ENCODE data around the gene RBPMS2. TPM values are rescaled to one million over a fixed set of nuclear protein-coding genes. Genes with fewer than 3 reads are reported as not detected.

RBPMS2 gene
- total and polyA plus RNA-seq, 2 of the 8 experiments (the other 6 are each of a cell fraction or from before 2014, with no cell fraction given) = 55.8 to 238 TPM

- DNase-seq (ENCODE audit: low read depth in 1 of 2, low spot score in 2 of 2) (no peak), FAIRE-seq (no peak)
- ChIA-PET POLR2A (ENCODE audit: partially characterized antibody) (interaction anchor here (0.7 to 3.6 kb wide), 11 partner anchors 10 to 74 kb away, joined by 3 to 19 read pairs (median 3); partner anchors contain the start of genes PIF1 and PLEKHO2), CTCF (ENCODE audit: partially characterized antibody) (interaction anchor here (1.0 to 46.3 kb wide), 4 partner anchors 19 to 45 kb away, joined by 4 to 883 read pairs (median 6); no protein-coding TSS in a partner anchor)
- H3K23ac ChIP-seq (ENCODE audit: insufficient read length) = no peak overlapping the region
- H4K8ac ChIP-seq (ENCODE audit: extremely low read depth, insufficient read depth, low read length) = no peak overlapping the region
- H2AFZ ChIP-seq (ENCODE audit: low read length) = no peak overlapping the region
- peak; percentile 5 to 18; a peak in 1 of 4 replicates for TF ChIP-seq RAD21 (IDR thresholded peaks at IDR 0.05 in 1 of 2, conservative IDR thresholded peaks at IDR 0.05 in 1 of 2; ENCODE audit: low read depth in 2 of 2, low read length in 2 of 2)
- TF ChIP-seq JUN (IDR thresholded peaks at IDR 0.05; ENCODE audit: low read depth, low read length) = no peak
- TF ChIP-seq RBBP5 (IDR thresholded peaks at IDR 0.05; ENCODE audit: borderline replicate concordance, low read depth, low read length) = no peak
- no peak for TF ChIP-seq SIX5 (IDR thresholded peaks at IDR 0.05; ENCODE audit: low read depth, low read length)
- TF ChIP-seq ATF2 (IDR thresholded peaks at IDR 0.05; ENCODE audit: low read length) = no peak
- 0 out of 2 replicates have a peak overlapping the region, but pooled peaks have one; percentile 50 for H2BK12ac ChIP-seq (ENCODE audit: low read depth, low read length)
- H3K4me3 ChIP-seq (ENCODE audit: extremely low read depth in 1 of 4, insufficient read depth in 2 of 4, low read depth in 3 of 4, low read length in 4 of 4) = no peak overlapping the region
- no peaks in the 10 kb centered on the region for H3K9me3 ChIP-seq (ENCODE audit: insufficient read depth in 2 of 2, low read depth in 1 of 2, low read length in 1 of 2)
- H3K27ac ChIP-seq (ENCODE audit: low read depth, low read length) = peak overlapping the region; percentile 20; the same call in 1 of the 2 replicates
- WGBS, 2 experiments (ENCODE audit: extremely low coverage in 1 of 2, insufficient coverage in 1 of 2, insufficient read length in 1 of 2, insufficient replicate concordance in 2 of 2, low coverage in 1 of 2, low lambda C conversion rate in 2 of 2, missing lambda C conversion rate in 1 of 2) = 85% methylated on average over 7 of the region's 7 CpGs; no CpG with 5 or more reads in 1 of the 2 experiments
- H3K4ac ChIP-seq (replicated peaks; ENCODE audit: insufficient read length, low read depth, low read length) = no peak overlapping the region
- H3K27me3 ChIP-seq (replicated peaks in 1 of 4; ENCODE audit: control insufficient read depth in 3 of 4, extremely low read depth in 1 of 4, insufficient read depth in 3 of 4, low read length in 3 of 4) = no peaks in the 10 kb centered on the region
- no peak overlapping the region; the same call in 1 of the 2 replicates for H3K18ac ChIP-seq (ENCODE audit: extremely low read depth, low read length)
- peaks cover 0 to 10% (median 0%) of the 10 kb centered on the region in 4 experiments; a peak in 1 of 8 replicates for H3K36me3 ChIP-seq (ENCODE audit: control insufficient read depth in 2 of 4, insufficient read depth in 4 of 4, low read length in 3 of 4)
- H3K79me1 ChIP-seq (ENCODE audit: low read depth, low read length) = peaks cover 5% of the 10 kb centered on the region
- H2AK5ac ChIP-seq (ENCODE audit: low read depth, low read length) = peak overlapping the region; percentile 7; the same call in 1 of the 2 replicates
- H4K5ac ChIP-seq (ENCODE audit: insufficient read length, low read depth, low read length) = no peak overlapping the region
- no peak overlapping the region for H3K4me2 ChIP-seq (ENCODE audit: insufficient read depth in 1 of 2, low read depth in 2 of 2, low read length in 2 of 2)
- no peak overlapping the region for H4K91ac ChIP-seq (replicated peaks; ENCODE audit: insufficient read length, low read length)
- peaks cover 60 to 98% of the 10 kb centered on the region in 2 experiments for H3K79me2 ChIP-seq (ENCODE audit: control insufficient read depth in 1 of 2, insufficient read depth in 2 of 2, low read length in 2 of 2)
- H2BK5ac ChIP-seq (ENCODE audit: low read depth, low read length) = peak overlapping the region; percentile 86
- H2BK15ac ChIP-seq (ENCODE audit: low read length) = no peak overlapping the region
- H3K4me1 ChIP-seq (replicated peaks in 1 of 4; ENCODE audit: control insufficient read depth in 3 of 4, insufficient read depth in 4 of 4, low read length in 3 of 4) = peaks cover 8 to 33% (median 17%) of the 10 kb centered on the region in 4 experiments
- H3K14ac ChIP-seq (ENCODE audit: insufficient read length) = no peak overlapping the region
- H2BK120ac ChIP-seq (replicated peaks; ENCODE audit: low read depth, low read length) = no peak overlapping the region
- no peak overlapping the region for H2BK20ac ChIP-seq (ENCODE audit: low read length)
- peaks cover 29 to 33% of the 10 kb centered on the region in 2 experiments for H4K20me1 ChIP-seq (replicated peaks in 1 of 2; ENCODE audit: control insufficient read depth in 1 of 2, insufficient read depth in 2 of 2, low read length in 2 of 2)
- peaks cover 2% of the 10 kb centered on the region; the same call in 1 of the 2 replicates for H3K23me2 ChIP-seq (ENCODE audit: low read depth, low read length)
- no peak overlapping the region; a peak in 1 of 7 replicates for H3K9ac ChIP-seq (replicated peaks in 1 of 4; ENCODE audit: extremely low read depth in 1 of 4, low read depth in 3 of 4, low read length in 3 of 4)
- no peak overlapping the region for H3K56ac ChIP-seq (replicated peaks; ENCODE audit: insufficient read length, low read depth, low read length)
These were observed 8.2 kb downstream of the RBPMS2 start for GRCh38 chr15:64767203-64767602.

Data from H1 (cell line).